BE2C (cell line): Measurements from ENCODE around the gene HADH.

Experiments
- DNase-seq: peaks from one replicate; pipeline ENCODE4 v3.0.0-alpha.2; 2020
- H3K27me3 ChIP-seq: fragments of 250-450 bp; sonication (Bioruptor Pico); 2 replicates; pipeline ENCODE4 v1.5.1; 2020; ENCODE audit warnings: mild to moderate bottlenecking
- H3K36me3 ChIP-seq: fragments of 250-450 bp; sonication (Bioruptor Pico); 2 replicates; pipeline ENCODE4 v1.5.1; 2020; ENCODE audit warnings: mild to moderate bottlenecking
- H3K4me1 ChIP-seq: fragments of 250-450 bp; sonication (Bioruptor Pico); 2 replicates; pipeline ENCODE4 v1.5.1; 2020
- H3K4me3 ChIP-seq: 2 replicates; pipeline ENCODE4 v1.5.1; 2011; ENCODE audit warnings: low read depth, low read length
- H3K9me3 ChIP-seq: fragments of 250-450 bp; sonication (Bioruptor Pico); 2 replicates; pipeline ENCODE4 v1.5.1; 2020
- CTCF ChIP-seq: IDR thresholded peaks from 2 replicates; pipeline ENCODE4 v1.5.1; 2012; ENCODE audit warnings: mild to moderate bottlenecking, low read depth, low read length

HADH gene

DNA sequence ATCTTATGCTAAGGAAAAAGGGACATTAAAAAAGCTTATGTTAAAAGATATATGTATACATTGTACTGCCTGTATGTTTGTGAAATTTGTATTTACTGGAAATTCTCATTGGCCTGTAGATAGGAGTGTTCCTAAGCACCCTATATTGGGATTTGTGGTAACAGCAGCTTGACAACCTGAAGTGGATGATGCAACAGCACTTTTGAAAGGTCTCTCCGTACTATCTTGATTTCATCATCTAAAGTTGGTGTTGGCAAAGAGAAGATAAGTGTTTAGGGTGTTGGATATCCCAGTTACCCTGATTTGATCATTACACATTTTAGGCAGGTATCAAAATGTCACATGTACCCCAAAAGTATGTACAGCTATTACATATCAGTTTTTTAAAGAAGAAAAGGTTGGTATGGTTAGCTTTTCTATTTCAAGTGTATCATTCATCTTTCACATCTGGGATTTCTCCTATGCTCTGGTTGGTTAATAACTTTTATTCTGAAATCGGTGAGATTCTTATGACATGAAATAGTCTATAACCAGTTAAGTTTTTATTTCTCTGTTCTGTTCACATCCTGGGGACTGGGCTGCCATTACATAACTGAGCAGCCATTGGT is 10.3 kb downstream of the HADH start:
- no peaks in the 10 kb centered on the region for H3K4me1 ChIP-seq
- TF ChIP-seq CTCF, result no peak
- DNase-seq, result no peak
- H3K9me3 ChIP-seq, result no peaks in the 10 kb centered on the region
- H3K36me3 ChIP-seq, result peaks cover 14% of the 10 kb centered on the region
- H3K4me3 ChIP-seq, result no peak overlapping the region
- no peaks in the 10 kb centered on the region for H3K27me3 ChIP-seq

DNA sequence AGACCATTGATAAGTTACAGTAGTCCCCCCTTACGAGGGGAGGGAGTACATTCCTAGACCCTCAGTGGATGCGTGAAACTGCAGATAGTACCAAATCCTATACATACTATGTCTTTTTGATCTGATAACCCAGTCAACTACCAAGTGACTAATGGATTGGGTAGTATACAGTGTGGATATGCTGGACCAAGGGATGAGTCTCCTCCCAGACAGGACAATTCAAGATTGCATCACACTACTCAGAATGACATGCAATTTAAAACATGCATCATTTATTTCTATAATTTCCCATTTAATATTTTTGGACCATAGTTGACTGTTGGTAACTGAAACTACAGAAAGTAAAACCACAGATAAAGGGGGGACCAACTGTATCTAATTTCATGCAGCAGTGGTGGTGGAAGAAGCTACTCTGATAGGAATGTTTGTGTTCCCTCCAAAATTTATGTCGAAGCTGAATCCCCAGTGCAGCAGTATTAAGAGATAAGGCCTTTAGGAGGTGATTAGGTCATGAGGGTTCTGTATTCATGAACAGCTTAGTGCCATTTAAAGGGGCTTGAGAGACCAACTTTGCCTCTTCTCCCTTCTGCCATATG is 11.9 kb downstream of the HADH start:
- no peak overlapping the region for H3K4me3 ChIP-seq
- no peaks in the 10 kb centered on the region for H3K9me3 ChIP-seq
- no peaks in the 10 kb centered on the region for H3K27me3 ChIP-seq
- no peak for TF ChIP-seq CTCF
- H3K36me3 ChIP-seq, result peaks cover 10% of the 10 kb centered on the region
- no peaks in the 10 kb centered on the region for H3K4me1 ChIP-seq
- DNase-seq, result no peak

GRCh38 chr4:108003982-108004515 is 14.4 kb downstream of the HADH start:
- no peaks in the 10 kb centered on the region for H3K9me3 ChIP-seq
- DNase-seq, result no peak
- no peaks in the 10 kb centered on the region for H3K27me3 ChIP-seq
- no peaks in the 10 kb centered on the region for H3K4me1 ChIP-seq
- TF ChIP-seq CTCF, result no peak
- peaks cover 3% of the 10 kb centered on the region; the same call in 1 of the 2 replicates for H3K36me3 ChIP-seq
- no peak overlapping the region for H3K4me3 ChIP-seq

GRCh38 chr4:108004646-108005045 is 15.0 kb downstream of the HADH start:
- H3K27me3 ChIP-seq, result no peaks in the 10 kb centered on the region
- no peak for DNase-seq
- H3K4me1 ChIP-seq, result no peaks in the 10 kb centered on the region
- no peak for TF ChIP-seq CTCF
- no peaks in the 10 kb centered on the region for H3K9me3 ChIP-seq
- no peak overlapping the region for H3K4me3 ChIP-seq
- H3K36me3 ChIP-seq, result peaks cover 3% of the 10 kb centered on the region; the same call in 1 of the 2 replicates

- Histone ChIP-seq H3K9me3 (no peaks in the 10 kb centered on the region), H3K27me3 (no peaks in the 10 kb centered on the region), H3K4me1 (no peaks in the 10 kb centered on the region), H3K36me3 (peaks cover 3% of the 10 kb centered on the region; the same call in 1 of the 2 replicates), H3K4me3 (no peak overlapping the region)
- TF ChIP-seq CTCF, result no peak
- DNase-seq, result no peak
Observed at GRCh38 chr4:108005807-108006206, 16.1 kb downstream of the HADH start.

- DNase-seq, result no peak
- Histone ChIP-seq H3K27me3 (no peaks in the 10 kb centered on the region), H3K4me3 (no peak overlapping the region), H3K36me3 (peaks cover 3% of the 10 kb centered on the region; the same call in 1 of the 2 replicates), H3K9me3 (no peaks in the 10 kb centered on the region), H3K4me1 (no peaks in the 10 kb centered on the region)
- no peak for TF ChIP-seq CTCF
Observed at GRCh38 chr4:108006361-108006760, 16.7 kb downstream of the HADH start.
